ENCODE results near the gene ERICH6B. TPM values are rescaled to one million over a fixed set of nuclear protein-coding genes. Genes with fewer than 3 reads are reported as not detected.

The ERICH6B gene
- total RNA-seq, 1 experiment from 2014 or later: not detected

DNA sequence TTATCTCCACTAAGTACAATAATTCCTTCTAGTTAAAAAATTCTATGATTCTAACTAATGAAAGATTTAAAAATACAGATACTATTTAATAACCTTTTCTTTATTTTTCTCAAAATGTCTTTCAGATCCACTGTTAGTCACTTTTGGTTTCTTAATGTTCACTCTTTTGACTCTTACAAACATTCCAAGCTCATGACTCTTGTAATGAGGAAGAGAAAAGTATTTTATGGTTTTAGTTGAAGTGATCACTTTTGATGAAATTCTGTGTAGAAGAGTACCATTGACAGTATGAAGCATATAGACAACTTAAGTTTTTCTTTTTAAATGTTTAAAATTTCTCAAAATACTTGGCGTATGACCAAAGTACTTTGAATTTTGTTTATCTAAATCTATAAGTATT, 123.0 kb downstream of the ERICH6B start:
- DNase-seq (no peak), ATAC-seq (no peak)
- Histone ChIP-seq H3K36me3 (ENCODE audit: low read depth, low read length) (peaks cover 10% of the 10 kb centered on the region), H3K4me3 (ENCODE audit: low read length) (no peak overlapping the region), H3K9me3 (ENCODE audit: low read length) (no peaks in the 10 kb centered on the region), H3K27me3 (ENCODE audit: low read length) (no peaks in the 10 kb centered on the region), H3F3A (ENCODE audit: low read length, unreplicated experiment) (no peaks in the 10 kb centered on the region), H3K9me2 (replicated peaks; ENCODE audit: low read length) (no peaks in the 10 kb centered on the region), H3K9ac (ENCODE audit: low read length) (no peak overlapping the region), H3K4me1 (ENCODE audit: insufficient read depth, low read length) (0 out of 2 replicates have a peak, but pooled peaks cover 7% of the 10 kb centered on the region), H3K79me2 (ENCODE audit: low read length) (no peaks in the 10 kb centered on the region), H3K27ac (ENCODE audit: low read length) (no peak overlapping the region), H4K20me1 (ENCODE audit: low read length) (no peaks in the 10 kb centered on the region), H2AFZ (ENCODE audit: low read length) (no peak overlapping the region), H3K4me2 (ENCODE audit: low read length) (no peak overlapping the region)
- CTCF ChIA-PET: no interaction called here
- TF ChIP-seq, protein P1, sequence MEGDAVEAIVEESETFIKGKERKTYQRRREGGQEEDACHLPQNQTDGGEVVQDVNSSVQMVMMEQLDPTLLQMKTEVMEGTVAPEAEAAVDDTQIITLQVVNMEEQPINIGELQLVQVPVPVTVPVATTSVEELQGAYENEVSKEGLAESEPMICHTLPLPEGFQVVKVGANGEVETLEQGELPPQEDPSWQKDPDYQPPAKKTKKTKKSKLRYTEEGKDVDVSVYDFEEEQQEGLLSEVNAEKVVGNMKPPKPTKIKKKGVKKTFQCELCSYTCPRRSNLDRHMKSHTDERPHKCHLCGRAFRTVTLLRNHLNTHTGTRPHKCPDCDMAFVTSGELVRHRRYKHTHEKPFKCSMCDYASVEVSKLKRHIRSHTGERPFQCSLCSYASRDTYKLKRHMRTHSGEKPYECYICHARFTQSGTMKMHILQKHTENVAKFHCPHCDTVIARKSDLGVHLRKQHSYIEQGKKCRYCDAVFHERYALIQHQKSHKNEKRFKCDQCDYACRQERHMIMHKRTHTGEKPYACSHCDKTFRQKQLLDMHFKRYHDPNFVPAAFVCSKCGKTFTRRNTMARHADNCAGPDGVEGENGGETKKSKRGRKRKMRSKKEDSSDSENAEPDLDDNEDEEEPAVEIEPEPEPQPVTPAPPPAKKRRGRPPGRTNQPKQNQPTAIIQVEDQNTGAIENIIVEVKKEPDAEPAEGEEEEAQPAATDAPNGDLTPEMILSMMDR (conservative IDR thresholded peaks at IDR 0.05; ENCODE audit: low read depth, low read length): no peak
- TF ChIP-seq EZH2phosphoT487 (IDR thresholded peaks at IDR 0.05; ENCODE audit: borderline replicate concordance, low read length) (no peak), EZH2 (IDR thresholded peaks at IDR 0.05; ENCODE audit: low read length, unreplicated experiment) (no peak)
- POLR2A ChIA-PET (ENCODE audit: unreplicated experiment): no interaction called here
- intact Hi-C loops (cut with micrococcal nuclease): no loop called here
- no TSS peak for BruUV-seq (replicated peaks)

Other genes with a start within 250 kb of the ERICH6B start
- 8.0 and 19.5 TPM in 2 replicates for gene SLC25A30, start 197.4 kb downstream of the ERICH6B start, total RNA-seq (2014; rRNA removed)
- 28.8 and 30.8 TPM in 2 replicates for gene COG3, start 150.8 kb downstream of the ERICH6B start, total RNA-seq (2014; rRNA removed)
- gene CBY2, start 86.6 kb upstream of the ERICH6B start, total RNA-seq (2014; rRNA removed): not detected in 2 replicates
- not detected in 2 replicates for gene SIAH3, start 236.0 kb upstream of the ERICH6B start, total RNA-seq (2014; rRNA removed)